ENCODE measurements around the gene RDH11. TPM values are rescaled to one million over a fixed set of nuclear protein-coding genes. Genes with fewer than 3 reads are reported as not detected.

Gene RDH11
- total and polyA plus RNA-seq, 2 experiments from 2014 or later: 95.2 to 139 TPM

GRCh38 chr14:67727361-67727760 is 31.8 kb upstream of the RDH11 start (continued):
- TF ChIP-seq ZNF462 (CRISPR knock-in tag; IDR thresholded peaks at IDR 0.05) (no peak), EZH2 (IDR thresholded peaks at IDR 0.05; ENCODE audit: low read depth, unreplicated experiment) (no peak), REST (IDR thresholded peaks at IDR 0.05; ENCODE audit: unreplicated experiment) (no peak), STAT1 (IDR thresholded peaks at IDR 0.05; ENCODE audit: unreplicated experiment) (no peak), NANOG (IDR thresholded peaks at IDR 0.05; ENCODE audit: borderline replicate concordance) (no peak), JUNB (IDR thresholded peaks at IDR 0.05; ENCODE audit: unreplicated experiment) (no peak), ETS1 (IDR thresholded peaks at IDR 0.05) (no peak)
